Measurements from ENCODE around the gene RAPGEF6.
"Not testable (repeated sequence)": the region's sequence is repeated elsewhere in the genome, so short reads cannot be mapped to it uniquely, and the experiment has no call there.

RAPGEF6 gene

DNA sequence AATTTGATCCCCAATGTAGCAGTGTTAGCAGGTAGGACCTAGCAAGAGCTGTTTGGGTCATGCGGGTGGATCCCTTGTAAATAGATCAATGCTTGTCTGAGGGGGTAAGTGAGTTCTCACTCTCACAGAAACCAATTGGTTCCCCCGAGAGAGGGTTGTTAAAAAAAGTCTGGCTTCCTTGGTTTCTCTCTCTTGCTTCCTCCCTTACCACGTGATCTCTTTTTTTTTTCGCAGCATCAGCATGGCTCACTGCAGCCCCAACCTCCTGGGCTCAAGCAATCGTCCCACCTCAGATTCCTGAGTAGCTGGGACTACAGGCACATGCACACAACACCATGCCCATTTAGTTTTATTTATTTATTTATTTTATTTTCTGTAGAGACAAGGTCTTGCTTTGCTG is 26.4 kb downstream of the RAPGEF6 start:
- DNase-seq (ENCODE audit: low read depth, low spot score) = no peak
- no peak overlapping the region for H3K4me3 ChIP-seq (ENCODE audit: low read depth, low read length)
- TF ChIP-seq, protein P1, sequence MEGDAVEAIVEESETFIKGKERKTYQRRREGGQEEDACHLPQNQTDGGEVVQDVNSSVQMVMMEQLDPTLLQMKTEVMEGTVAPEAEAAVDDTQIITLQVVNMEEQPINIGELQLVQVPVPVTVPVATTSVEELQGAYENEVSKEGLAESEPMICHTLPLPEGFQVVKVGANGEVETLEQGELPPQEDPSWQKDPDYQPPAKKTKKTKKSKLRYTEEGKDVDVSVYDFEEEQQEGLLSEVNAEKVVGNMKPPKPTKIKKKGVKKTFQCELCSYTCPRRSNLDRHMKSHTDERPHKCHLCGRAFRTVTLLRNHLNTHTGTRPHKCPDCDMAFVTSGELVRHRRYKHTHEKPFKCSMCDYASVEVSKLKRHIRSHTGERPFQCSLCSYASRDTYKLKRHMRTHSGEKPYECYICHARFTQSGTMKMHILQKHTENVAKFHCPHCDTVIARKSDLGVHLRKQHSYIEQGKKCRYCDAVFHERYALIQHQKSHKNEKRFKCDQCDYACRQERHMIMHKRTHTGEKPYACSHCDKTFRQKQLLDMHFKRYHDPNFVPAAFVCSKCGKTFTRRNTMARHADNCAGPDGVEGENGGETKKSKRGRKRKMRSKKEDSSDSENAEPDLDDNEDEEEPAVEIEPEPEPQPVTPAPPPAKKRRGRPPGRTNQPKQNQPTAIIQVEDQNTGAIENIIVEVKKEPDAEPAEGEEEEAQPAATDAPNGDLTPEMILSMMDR (IDR thresholded peaks at IDR 0.05; ENCODE audit: insufficient read depth, low read length, missing control alignments) = no peak
- POLR2A ChIA-PET = no interaction called here
- CTCF ChIA-PET = interaction anchor here (0.6 to 2.2 kb wide), 2 partner anchors 14 to 19 kb away, joined by 3 to 5 read pairs; no protein-coding TSS in a partner anchor

DNA sequence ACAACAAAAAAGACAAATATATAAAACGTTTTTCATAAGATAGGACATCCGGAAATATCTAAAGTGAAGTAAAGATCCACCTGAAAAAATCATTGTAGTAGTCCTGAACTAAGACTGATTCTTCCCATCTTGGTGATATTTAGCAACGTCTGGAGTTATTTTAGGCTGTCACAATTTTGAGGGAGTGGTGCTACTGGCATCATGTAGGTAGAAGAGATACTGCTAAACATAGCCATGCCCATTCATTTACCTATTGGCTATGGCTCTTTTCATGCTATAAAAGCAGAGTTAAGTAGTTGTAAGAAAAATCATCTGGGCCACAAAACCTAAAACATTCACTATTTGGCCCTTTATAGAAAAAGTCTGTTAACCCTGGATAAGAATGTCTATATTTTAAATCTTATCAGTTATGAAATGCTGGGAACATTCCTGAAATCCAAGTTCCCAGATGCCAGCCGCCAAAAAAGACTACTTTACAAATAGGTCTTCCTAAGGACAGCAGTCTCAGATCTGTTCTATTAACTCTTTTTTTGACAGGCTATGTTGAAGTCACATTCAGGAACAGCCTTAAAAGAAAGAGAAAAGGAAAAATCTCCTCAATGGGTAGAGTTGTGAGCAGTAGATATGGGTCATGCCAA is 27.0 kb downstream of the RAPGEF6 start:
- CTCF ChIA-PET = interaction anchor here (0.6 kb wide), 1 partner anchor 19 kb away, joined by 3 read pairs; no protein-coding TSS in a partner anchor
- TF ChIP-seq, protein P1 (IDR thresholded peaks at IDR 0.05; ENCODE audit: insufficient read depth, low read length, missing control alignments) = no peak
- POLR2A ChIA-PET = no interaction called here
- no peak for DNase-seq (ENCODE audit: low read depth, low spot score)
- H3K4me3 ChIP-seq (ENCODE audit: low read depth, low read length) = no peak overlapping the region

DNA sequence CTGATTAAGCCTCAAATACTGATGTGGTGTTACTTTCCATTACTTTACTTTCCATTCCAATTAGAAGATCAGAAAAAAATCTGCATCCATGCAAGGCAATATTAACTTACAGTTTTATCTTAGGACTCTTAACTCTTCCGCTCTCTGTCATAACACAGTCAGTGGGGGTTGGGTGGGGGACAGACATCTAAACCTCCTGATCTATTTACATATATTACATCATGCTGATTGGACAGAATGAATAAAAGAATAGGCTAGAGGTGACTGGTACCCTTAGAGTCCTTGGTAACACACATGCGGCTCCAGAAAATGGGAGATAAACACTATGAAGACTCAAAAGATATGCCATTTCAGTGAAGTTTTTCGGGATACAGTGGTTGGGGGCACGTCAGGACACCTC is 27.6 kb downstream of the RAPGEF6 start:
- CTCF ChIA-PET = no interaction called here
- TF ChIP-seq, protein P1 (IDR thresholded peaks at IDR 0.05; ENCODE audit: insufficient read depth, low read length, missing control alignments) = no peak

DNA sequence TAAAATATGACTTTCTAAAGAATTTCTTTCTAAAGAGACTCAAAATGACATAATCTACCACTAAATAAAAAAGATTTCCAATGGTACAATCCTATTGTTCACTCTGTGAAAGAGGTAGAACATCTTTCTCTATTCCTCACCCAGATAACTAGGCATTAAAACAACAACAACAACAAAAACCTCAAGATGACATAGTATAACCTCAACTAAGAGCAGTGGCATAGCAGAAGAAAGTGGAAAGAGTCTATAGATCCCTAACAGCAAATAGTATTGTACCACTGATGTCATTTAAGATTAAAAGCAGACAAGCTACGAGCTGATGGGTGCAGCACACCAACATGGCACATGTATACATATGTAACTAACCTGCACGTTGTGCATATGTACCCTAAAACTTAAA is 29.9 kb downstream of the RAPGEF6 start:
- CTCF ChIA-PET = interaction anchor here (1.2 to 3.2 kb wide), 2 partner anchors 15 to 25 kb away, joined by 4 to 20 read pairs; no protein-coding TSS in a partner anchor
- TF ChIP-seq, protein P1 (IDR thresholded peaks at IDR 0.05; ENCODE audit: insufficient read depth, low read length, missing control alignments) = no peak
- DNase-seq (ENCODE audit: low read depth, low spot score) = no peak
- H3K4me3 ChIP-seq (ENCODE audit: low read depth, low read length) = no peak overlapping the region
- POLR2A ChIA-PET = no interaction called here

More for the DNA sequence above, 27.6 kb downstream of the RAPGEF6 start:
- no peak for DNase-seq (ENCODE audit: low read depth, low spot score)
- POLR2A ChIA-PET = no interaction called here
- no peak overlapping the region for H3K4me3 ChIP-seq (ENCODE audit: low read depth, low read length)

- CTCF ChIA-PET = no interaction called here
- POLR2A ChIA-PET = no interaction called here
- H3K4me3 ChIP-seq (ENCODE audit: low read depth, low read length) = no peak overlapping the region
- no peak for DNase-seq (ENCODE audit: low read depth, low spot score)
- TF ChIP-seq, protein P1 (IDR thresholded peaks at IDR 0.05; ENCODE audit: insufficient read depth, low read length, missing control alignments) = no peak
Measured at GRCh38 chr5:131595088-131596033, 39.7 kb downstream of the RAPGEF6 start.

DNA sequence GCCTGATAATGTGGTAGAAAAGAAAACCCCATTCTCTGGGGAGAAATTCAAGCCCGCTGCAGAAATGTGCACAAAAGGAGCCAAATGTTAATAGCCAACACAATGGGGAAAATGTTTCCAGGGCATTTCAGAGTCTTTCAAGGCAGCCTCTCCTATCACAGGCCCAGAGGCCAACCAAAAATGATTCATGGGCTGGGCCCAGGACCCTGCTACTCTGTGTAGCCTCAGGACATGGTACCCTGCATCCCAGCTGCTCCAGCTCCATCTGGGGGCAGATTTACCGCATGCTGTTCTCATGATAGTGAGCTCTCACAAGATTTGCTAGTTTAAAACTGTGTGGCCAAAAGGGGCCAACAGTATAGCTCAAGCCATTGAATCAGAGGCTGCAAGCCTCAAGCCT is 41.1 kb downstream of the RAPGEF6 start:
- DNase-seq (ENCODE audit: low read depth, low spot score) = no peak
- ChIA-PET POLR2A (no interaction called here), CTCF (interaction anchor here (9.1 kb wide), 1 partner anchor 413 kb away, joined by 294 read pairs; the partner anchor contains the start of gene ACSL6)
- no peak overlapping the region for H3K4me3 ChIP-seq (ENCODE audit: low read depth, low read length)
- TF ChIP-seq, protein P1 (IDR thresholded peaks at IDR 0.05; ENCODE audit: insufficient read depth, low read length, missing control alignments) = no peak

GRCh38 chr5:131593436-131593835 is 41.6 kb downstream of the RAPGEF6 start:
- POLR2A ChIA-PET; DNase-seq (ENCODE audit: low read depth, low spot score); H3K4me3 ChIP-seq (ENCODE audit: low read depth, low read length): not testable (repeated sequence)
- CTCF ChIA-PET = interaction anchor here (0.8 to 9.1 kb wide), 3 partner anchors 218 to 470 kb away, joined by 3 to 294 read pairs (median 3); partner anchors contain the start of gene ACSL6
